ENCODE data around the gene MAP2K5. TPM values are rescaled to one million over a fixed set of nuclear protein-coding genes. Genes with fewer than 3 reads are reported as not detected.

The MAP2K5 gene
- total RNA-seq, 1 experiment from 2014 or later = 15.0 TPM

DNA sequence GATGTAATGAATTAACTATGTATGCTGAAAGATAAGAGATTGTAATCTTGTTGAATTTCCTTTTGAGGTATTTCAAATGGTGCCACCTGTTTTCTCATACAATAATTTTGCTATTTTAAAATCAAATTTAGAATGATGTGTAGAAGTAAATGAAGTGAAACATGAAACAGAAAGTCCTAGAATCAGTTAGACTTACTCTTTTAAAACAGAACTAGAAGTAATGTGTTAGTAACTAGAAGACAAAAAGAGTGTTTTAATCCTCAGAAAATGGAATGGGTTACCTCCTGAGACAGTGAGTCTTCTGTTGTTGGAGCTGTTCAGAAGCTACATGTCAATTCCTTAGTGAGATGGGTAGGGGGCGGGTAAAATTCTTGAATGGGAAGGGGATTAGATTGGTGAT lies 8.1 kb upstream of the MAP2K5 start:
- Histone ChIP-seq H3K27ac (ENCODE audit: insufficient read length, low read depth, low read length) (no peak overlapping the region), H2AFZ (ENCODE audit: low read length) (no peak overlapping the region), H3K27me3 (ENCODE audit: insufficient read depth, low read length) (no peaks in the 10 kb centered on the region), H2BK120ac (ENCODE audit: low read depth, low read length, poor library complexity, severe bottlenecking) (no peak overlapping the region), H3K14ac (ENCODE audit: insufficient read depth, low read length) (no peak overlapping the region), H2BK20ac (ENCODE audit: low read depth, low read length, poor library complexity, severe bottlenecking) (no peak overlapping the region), H2BK12ac (ENCODE audit: insufficient read length, low read depth, low read length) (no peak overlapping the region), H4K20me1 (ENCODE audit: control insufficient read depth, insufficient read depth, insufficient read length) (no peaks in the 10 kb centered on the region), H3K23me2 (ENCODE audit: insufficient read length, low read depth, low read length, poor library complexity, severe bottlenecking) (no peaks in the 10 kb centered on the region), H4K5ac (ENCODE audit: insufficient read length, low read depth, low read length) (no peak overlapping the region), H2BK5ac (ENCODE audit: insufficient read length, low read length) (no peak overlapping the region), H3K9me3 (ENCODE audit: control insufficient read depth, low read depth, low read length) (no peaks in the 10 kb centered on the region), H3K79me2 (ENCODE audit: insufficient read depth, low read length) (no peaks in the 10 kb centered on the region), H3K79me1 (ENCODE audit: insufficient read depth, low read depth, low read length, poor library complexity, severe bottlenecking) (no peaks in the 10 kb centered on the region), H3K23ac (ENCODE audit: insufficient read length, low read depth, low read length) (no peak overlapping the region), H3K4me2 (ENCODE audit: insufficient read depth, insufficient read length, low read length) (no peak overlapping the region), H2BK15ac (ENCODE audit: low read depth, low read length) (no peak overlapping the region), H3K18ac (ENCODE audit: insufficient read length, low read depth, low read length) (no peak overlapping the region), H3K56ac (ENCODE audit: insufficient read length, low read depth, low read length) (no peak overlapping the region), H3T11ph (ENCODE audit: low read length) (no peak overlapping the region), H4K91ac (ENCODE audit: insufficient read length, low read depth, low read length) (no peak overlapping the region), H3K4me1 (ENCODE audit: insufficient read depth, low read length) (no peaks in the 10 kb centered on the region), H2AK5ac (ENCODE audit: insufficient read length, low read length) (no peak overlapping the region), H4K8ac (replicated peaks; ENCODE audit: insufficient read length, low read depth, low read length) (no peak overlapping the region), H3K4ac (ENCODE audit: low read depth, low read length) (no peak overlapping the region), H3K9ac (ENCODE audit: extremely low read depth, insufficient read length, low read length) (no peak overlapping the region)
- H3K4me1 Mint-ChIP-seq = no peaks in the 10 kb centered on the region
- no CpG with 5 or more reads among the region's 1 CpG for WGBS (ENCODE audit: extremely low coverage, insufficient read length, low lambda C conversion rate)
- TF ChIP-seq, protein P1, sequence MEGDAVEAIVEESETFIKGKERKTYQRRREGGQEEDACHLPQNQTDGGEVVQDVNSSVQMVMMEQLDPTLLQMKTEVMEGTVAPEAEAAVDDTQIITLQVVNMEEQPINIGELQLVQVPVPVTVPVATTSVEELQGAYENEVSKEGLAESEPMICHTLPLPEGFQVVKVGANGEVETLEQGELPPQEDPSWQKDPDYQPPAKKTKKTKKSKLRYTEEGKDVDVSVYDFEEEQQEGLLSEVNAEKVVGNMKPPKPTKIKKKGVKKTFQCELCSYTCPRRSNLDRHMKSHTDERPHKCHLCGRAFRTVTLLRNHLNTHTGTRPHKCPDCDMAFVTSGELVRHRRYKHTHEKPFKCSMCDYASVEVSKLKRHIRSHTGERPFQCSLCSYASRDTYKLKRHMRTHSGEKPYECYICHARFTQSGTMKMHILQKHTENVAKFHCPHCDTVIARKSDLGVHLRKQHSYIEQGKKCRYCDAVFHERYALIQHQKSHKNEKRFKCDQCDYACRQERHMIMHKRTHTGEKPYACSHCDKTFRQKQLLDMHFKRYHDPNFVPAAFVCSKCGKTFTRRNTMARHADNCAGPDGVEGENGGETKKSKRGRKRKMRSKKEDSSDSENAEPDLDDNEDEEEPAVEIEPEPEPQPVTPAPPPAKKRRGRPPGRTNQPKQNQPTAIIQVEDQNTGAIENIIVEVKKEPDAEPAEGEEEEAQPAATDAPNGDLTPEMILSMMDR (conservative IDR thresholded peaks at IDR 0.05) = no peak
- H3K4me3 Mint-ChIP-seq = no peak overlapping the region
- no peaks in the 10 kb centered on the region for H3K9me3 Mint-ChIP-seq
- peaks cover 4% of the 10 kb centered on the region; the same call in 1 of the 2 replicates for H3K27me3 Mint-ChIP-seq (ENCODE audit: low read depth)
- no peak for DNase-seq
- H3K27ac Mint-ChIP-seq = no peak overlapping the region
- no peaks in the 10 kb centered on the region for H3K36me3 Mint-ChIP-seq (ENCODE audit: insufficient read depth in 1 of 3, low read depth in 3 of 3)
